Kidney (tissue), 14 donors: Measurements from ENCODE around the gene ACP1. TPM values are rescaled to one million over a fixed set of nuclear protein-coding genes. Genes with fewer than 3 reads are reported as not detected.

Experiments used
- DNase-seq, 5 donors: peaks; one replicate each; pipeline ENCODE4 v3.0.0-alpha.2; 2013 to 2020
- FAIRE-seq: peaks from 2 replicates; lab custom pipeline; 2012; peaks lifted over from hg19 to GRCh38; lab: Jason Lieb, UNC
- H3K27ac ChIP-seq, 2 donors: one replicate each; pipeline ENCODE4 v1.7.0; 2013; ENCODE audit warnings: low read depth in 2 of 2, low read length in 2 of 2, inconsistent platforms in 1 of 2
- H3K27me3 ChIP-seq: one replicate; pipeline ENCODE4 v1.7.1; 2013; ENCODE audit warnings: low read length, inconsistent platforms; ENCODE audit not compliant: control insufficient read depth, insufficient read depth
- H3K36me3 ChIP-seq, 3 donors: one replicate each; pipeline versions ENCODE4 v1.7.0 to v1.7.1; 2013; ENCODE audit warnings: low read length in 3 of 3, control low read depth in 1 of 3, inconsistent platforms in 1 of 3; ENCODE audit not compliant: insufficient read depth in 3 of 3, control insufficient read depth in 2 of 3
- H3K4me1 ChIP-seq, 3 donors: one replicate each; pipeline versions ENCODE4 v1.7.0 to v1.7.1; 2013; ENCODE audit warnings: low read length in 3 of 3, inconsistent platforms in 1 of 3, low read depth in 1 of 3; ENCODE audit not compliant: control insufficient read depth in 2 of 3, insufficient read depth in 2 of 3
- H3K4me3 ChIP-seq, 3 donors: one replicate each; pipeline versions ENCODE4 v1.7.0 to v1.8.1; 2013; ENCODE audit warnings: low read length in 3 of 3, control low read depth in 1 of 3, inconsistent platforms in 1 of 3
- H3K9ac ChIP-seq, 3 donors: one replicate each; pipeline versions ENCODE4 v1.7.0 to v1.7.1; 2013; ENCODE audit warnings: low read length in 3 of 3, control low read depth in 1 of 3, inconsistent platforms in 1 of 3
- H3K9me3 ChIP-seq, 3 donors: one replicate each; pipeline versions ENCODE4 v1.7.0 to v1.7.1; 2013; ENCODE audit warnings: low read length in 3 of 3, control low read depth in 1 of 3, inconsistent platforms in 1 of 3; ENCODE audit not compliant: control insufficient read depth in 2 of 3, insufficient read depth in 1 of 3
- intact Hi-C: fragments of 100-400 bp; cut with DNase I; formaldehyde crosslinking; loops from one replicate; pipeline ENCODE4 v1.11.1; 2022
- polyA plus RNA-seq: library from polyadenylated mRNA; stranded (reverse); fragments of 350-450 nt; fragmentation: Illumina TruSeq; extraction: RNeasy Lipid Tissue Mini Kit (QIAGEN cat#74804); gene quantifications from one replicate; pipeline ENCODE4 v1.2.3, GENCODE V29; 2014; ENCODE audit warnings: low read depth, low replicate concordance; ENCODE audit not compliant: insufficient read depth
- total RNA-seq: library from RNA; stranded (reverse); fragmentation: NEBNext Ultra II Directional; extraction: Animal tissue kit (Norgen Biotek cat#: 25700); gene quantifications from one replicate; pipeline ENCODE4 v1.2.1, GENCODE V29; 2021
- TF ChIP-seq, protein P1 (sequence below): IDR thresholded peaks from 3 replicates; pipeline ENCODE4 v1.5.1; 2012; ENCODE audit warnings: mild to moderate bottlenecking, moderate library complexity, borderline replicate concordance; ENCODE audit not compliant: insufficient read depth; ENCODE audit errors: extremely low read depth
- donor health status: control.
- donor health status: control.
- donor health status: control.
- donor health status: control.
- donor health status: control.
- donor health status: DM: yes; HTN: yes; CAD: no.
- donor health status: Normal renal cell carcinoma (clear cell type).

ACP1 gene
- total and polyA plus RNA-seq, 2 donors from 2014 or later, result 75.1 to 122 TPM

DNA sequence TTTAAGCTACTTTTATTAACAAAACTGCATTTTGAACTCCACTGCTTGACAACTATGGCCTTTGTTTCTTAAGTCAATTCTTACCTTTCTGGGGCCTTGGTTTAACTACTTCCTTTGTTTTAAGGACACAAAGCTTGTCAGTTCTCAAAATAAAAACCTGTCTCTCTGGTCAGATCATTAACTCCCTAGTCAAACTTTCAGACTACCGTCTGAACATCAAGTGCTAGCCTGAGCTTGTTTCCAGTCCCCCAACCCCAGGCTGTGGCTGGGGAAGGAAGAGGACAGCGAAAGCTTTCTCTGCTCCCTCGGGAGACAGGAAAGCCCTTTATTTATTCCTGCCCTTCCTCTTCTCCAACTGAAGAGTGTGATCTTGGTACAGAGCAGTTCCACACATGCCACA, 2.6 kb upstream of the ACP1 start:
- intact Hi-C loops, result no loop called here
- H3K4me3 ChIP-seq, result peak overlapping the region in 2 of 3 donors; percentile 58 to 70
- TF ChIP-seq, protein P1, sequence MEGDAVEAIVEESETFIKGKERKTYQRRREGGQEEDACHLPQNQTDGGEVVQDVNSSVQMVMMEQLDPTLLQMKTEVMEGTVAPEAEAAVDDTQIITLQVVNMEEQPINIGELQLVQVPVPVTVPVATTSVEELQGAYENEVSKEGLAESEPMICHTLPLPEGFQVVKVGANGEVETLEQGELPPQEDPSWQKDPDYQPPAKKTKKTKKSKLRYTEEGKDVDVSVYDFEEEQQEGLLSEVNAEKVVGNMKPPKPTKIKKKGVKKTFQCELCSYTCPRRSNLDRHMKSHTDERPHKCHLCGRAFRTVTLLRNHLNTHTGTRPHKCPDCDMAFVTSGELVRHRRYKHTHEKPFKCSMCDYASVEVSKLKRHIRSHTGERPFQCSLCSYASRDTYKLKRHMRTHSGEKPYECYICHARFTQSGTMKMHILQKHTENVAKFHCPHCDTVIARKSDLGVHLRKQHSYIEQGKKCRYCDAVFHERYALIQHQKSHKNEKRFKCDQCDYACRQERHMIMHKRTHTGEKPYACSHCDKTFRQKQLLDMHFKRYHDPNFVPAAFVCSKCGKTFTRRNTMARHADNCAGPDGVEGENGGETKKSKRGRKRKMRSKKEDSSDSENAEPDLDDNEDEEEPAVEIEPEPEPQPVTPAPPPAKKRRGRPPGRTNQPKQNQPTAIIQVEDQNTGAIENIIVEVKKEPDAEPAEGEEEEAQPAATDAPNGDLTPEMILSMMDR, result no peak

DNA sequence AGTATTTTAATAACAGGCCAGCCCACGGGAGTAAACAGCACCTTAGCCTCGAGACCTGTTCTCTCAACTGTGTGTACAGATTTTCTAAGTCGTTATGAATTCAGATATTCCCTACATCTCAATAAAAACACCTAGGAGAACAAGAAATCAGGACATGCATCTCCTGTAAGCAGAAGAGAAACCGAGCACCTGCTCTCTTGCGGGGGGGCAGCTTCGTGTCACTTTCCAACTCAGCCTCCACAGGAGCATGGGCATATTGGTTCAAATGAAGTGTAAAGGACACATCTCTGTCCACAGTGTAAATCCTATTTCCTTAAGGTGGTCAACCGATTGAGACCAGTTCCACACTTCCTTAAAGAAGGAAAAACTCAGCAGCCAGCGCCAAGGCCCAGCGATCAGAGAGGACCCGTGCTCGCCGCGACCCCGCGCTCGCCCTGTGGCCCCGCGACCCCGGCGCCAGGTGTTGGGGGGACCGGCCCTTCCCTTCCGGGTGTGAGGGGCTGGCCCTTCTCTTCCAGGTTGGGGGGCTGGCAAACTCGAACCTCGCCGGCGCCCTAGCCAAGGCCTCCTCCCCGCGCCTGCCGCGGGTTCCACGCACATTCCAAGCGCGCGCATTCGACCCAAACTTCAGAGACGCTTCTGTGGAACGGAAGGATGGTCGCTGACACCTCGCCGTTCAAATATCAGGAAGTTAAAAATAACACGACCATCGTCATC, 1.6 kb upstream of the ACP1 start:
- intact Hi-C loops, result no loop called here
- H3K27ac ChIP-seq, result peak overlapping the region; percentile 88 to 96
- H3K9ac ChIP-seq, result peak overlapping the region; percentile 38 to 67 (median 53)
- peaks cover 4 to 15% (median 7%) of the 10 kb centered on the region in 3 donors for H3K4me1 ChIP-seq
- FAIRE-seq (no peak), DNase-seq (peak in 4 of 5 donors; percentile 29 to 73 (median 42))
- no peaks in the 10 kb centered on the region for H3K9me3 ChIP-seq
- H3K27me3 ChIP-seq, result no peaks in the 10 kb centered on the region
- H3K4me3 ChIP-seq, result peak overlapping the region; percentile 58 to 70 (median 58)
- TF ChIP-seq, protein P1, result no peak
- H3K36me3 ChIP-seq, result peaks cover 0 to 5% (median 0%) of the 10 kb centered on the region in 3 donors

More for the DNA sequence above, 2.6 kb upstream of the ACP1 start:
- peaks cover 0 to 5% (median 0%) of the 10 kb centered on the region in 3 donors for H3K36me3 ChIP-seq
- H3K4me1 ChIP-seq, result peaks cover 4 to 17% (median 7%) of the 10 kb centered on the region in 3 donors
- no peaks in the 10 kb centered on the region for H3K9me3 ChIP-seq
- no peaks in the 10 kb centered on the region for H3K27me3 ChIP-seq
- peak overlapping the region in 1 of 3 donors; percentile 53 for H3K9ac ChIP-seq
- H3K27ac ChIP-seq, result peak overlapping the region; percentile 67 to 79
- FAIRE-seq, result no peak
- DNase-seq, result no peak

DNA sequence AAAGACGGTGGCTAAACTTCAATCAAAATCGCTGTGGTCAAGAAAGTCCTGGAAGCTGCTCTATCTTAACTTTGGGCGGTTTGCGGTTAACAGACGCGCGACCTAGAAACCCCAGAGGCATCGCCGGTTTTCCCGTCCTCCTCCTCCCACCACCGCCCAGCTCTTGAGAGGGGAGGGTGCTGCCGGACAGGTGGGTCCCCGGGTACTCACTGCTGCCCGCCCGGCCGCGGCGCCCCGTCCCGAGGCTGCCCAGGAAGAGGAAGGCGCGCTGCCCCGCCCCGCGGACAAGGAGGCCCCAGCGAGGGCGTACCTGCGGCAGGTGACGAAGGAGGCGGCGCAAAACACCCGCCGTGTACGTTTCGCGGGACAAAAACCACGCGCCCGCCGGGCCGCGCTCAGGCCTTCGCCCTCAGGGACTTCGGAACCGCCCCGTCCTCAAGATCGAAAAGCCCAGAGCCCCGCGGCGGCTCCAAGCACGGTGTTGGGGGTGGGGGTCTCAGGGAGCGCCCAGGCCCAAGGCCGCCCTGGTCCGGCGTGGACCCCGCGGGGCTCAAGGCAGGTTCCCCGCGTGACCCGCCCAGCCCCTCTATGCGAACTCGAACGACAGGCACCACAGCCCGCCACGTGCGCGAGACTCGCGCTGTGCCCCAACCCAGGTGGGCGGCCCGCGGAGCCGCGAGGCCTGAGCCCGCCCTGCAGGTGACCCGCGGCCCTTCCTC, 814 bp upstream of the ACP1 start, which contains the start of gene SH3YL1:
TSS of gene SH3YL1 (minus strand) at position 259 of the 719 bp plus-strand sequence. CDS start at position 211, 48 bp downstream.
- no peaks in the 10 kb centered on the region for H3K27me3 ChIP-seq
- FAIRE-seq (no peak), DNase-seq (peak; percentile 55 to 90 (median 65))
- H3K27ac ChIP-seq, result peak within 1 kb of the TSS; percentile 88 to 96
- H3K9ac ChIP-seq, result peak within 1 kb of the TSS; percentile 83 to 93 (median 83)
- intact Hi-C loops, result no loop called here
- no peaks in the 10 kb centered on the region for H3K9me3 ChIP-seq
- peaks cover 4 to 8% (median 7%) of the 10 kb centered on the region in 3 donors for H3K4me1 ChIP-seq
- H3K36me3 ChIP-seq, result no peaks in the 10 kb centered on the region
- TF ChIP-seq, protein P1, result no peak
- peak within 1 kb of the TSS; percentile 75 to 98 (median 94) for H3K4me3 ChIP-seq
